Measurements from ENCODE around the gene CPEB3. TPM values are rescaled to one million over a fixed set of nuclear protein-coding genes. Genes with fewer than 3 reads are reported as not detected.
A peak's percentile ranks its signal among the peaks of the same experiment; 100 is the strongest.
"Not testable (repeated sequence)": the region's sequence is repeated elsewhere in the genome, so short reads cannot be mapped to it uniquely, and the experiment has no call there.

Gene CPEB3
- total RNA-seq, 1 experiment from 2014 or later: 0.72 TPM

- no peak for DNase-seq (ENCODE audit: low read depth)
Measured at GRCh38 chr10:92267343-92267742, 23.5 kb downstream of the CPEB3 start.

- DNase-seq (ENCODE audit: low read depth): no peak
Measured at GRCh38 chr10:92265687-92266258, 25.1 kb downstream of the CPEB3 start.

- no peak for DNase-seq (ENCODE audit: low read depth)
Measured at GRCh38 chr10:92264249-92264648, 26.6 kb downstream of the CPEB3 start.

GRCh38 chr10:92263396-92263795 is 27.5 kb downstream of the CPEB3 start:
- no peak for DNase-seq (ENCODE audit: low read depth)

GRCh38 chr10:92248566-92248965 is 42.3 kb downstream of the CPEB3 start:
- DNase-seq (ENCODE audit: low read depth): no peak

- DNase-seq (ENCODE audit: low read depth): no peak
Measured at GRCh38 chr10:92244796-92245195, 46.1 kb downstream of the CPEB3 start.

- DNase-seq (ENCODE audit: low read depth): peak; percentile 47
Measured at GRCh38 chr10:92242910-92243671, 47.8 kb downstream of the CPEB3 start.

- DNase-seq (ENCODE audit: low read depth): no peak
Measured at GRCh38 chr10:92242380-92242779, 48.5 kb downstream of the CPEB3 start.

GRCh38 chr10:92241501-92241900 is 49.4 kb downstream of the CPEB3 start:
- no peak for DNase-seq (ENCODE audit: low read depth)

- peak; percentile 26 for DNase-seq (ENCODE audit: low read depth)
Measured at GRCh38 chr10:92241158-92241500, 49.7 kb downstream of the CPEB3 start.

GRCh38 chr10:92240289-92241157 is 50.4 kb downstream of the CPEB3 start:
- DNase-seq (ENCODE audit: low read depth): peak; percentile 64

GRCh38 chr10:92239600-92240288 is 51.1 kb downstream of the CPEB3 start:
- DNase-seq (ENCODE audit: low read depth): peak; percentile 42

- DNase-seq (ENCODE audit: low read depth): no peak
Measured at GRCh38 chr10:92239151-92239599, 51.7 kb downstream of the CPEB3 start.

- peak; percentile 35 for DNase-seq (ENCODE audit: low read depth)
Measured at GRCh38 chr10:92238586-92239098, 52.2 kb downstream of the CPEB3 start.

- no peak for DNase-seq (ENCODE audit: low read depth)
Measured at GRCh38 chr10:92238054-92238585, 52.8 kb downstream of the CPEB3 start.

- no peak for DNase-seq (ENCODE audit: low read depth)
Measured at GRCh38 chr10:92231196-92231595, 59.7 kb downstream of the CPEB3 start.

GRCh38 chr10:92222603-92223262 is 68.1 kb downstream of the CPEB3 start:
- peak; percentile 60 for DNase-seq (ENCODE audit: low read depth)

- no peak for DNase-seq (ENCODE audit: low read depth)
Measured at GRCh38 chr10:92219559-92219958, 71.3 kb downstream of the CPEB3 start.

GRCh38 chr10:92218569-92218968 is 72.3 kb downstream of the CPEB3 start:
- no peak for DNase-seq (ENCODE audit: low read depth)

- DNase-seq (ENCODE audit: low read depth): not testable (repeated sequence)
Measured at GRCh38 chr10:92216608-92217007, 74.3 kb downstream of the CPEB3 start.

- DNase-seq (ENCODE audit: low read depth): not testable (repeated sequence)
Measured at GRCh38 chr10:92215222-92215621, 75.7 kb downstream of the CPEB3 start.
